ENCODE measurements around the gene TSC22D3.
A peak's percentile ranks its signal among the peaks of the same experiment; 100 is the strongest.

TSC22D3 gene

GRCh38 chrX:107715331-107716117 lies 60.1 kb downstream of the TSC22D3 start:
- Histone ChIP-seq H3K9me3 (ENCODE audit: low read length) (no peaks in the 10 kb centered on the region), H3K4me2 (ENCODE audit: low read length) (peak overlapping the region; percentile 80), H3F3A (ENCODE audit: insufficient read depth, low read length) (no peaks in the 10 kb centered on the region), H4K20me1 (ENCODE audit: insufficient read depth, low read length) (no peaks in the 10 kb centered on the region), H3K79me2 (ENCODE audit: insufficient read depth, low read length) (no peaks in the 10 kb centered on the region), H3K4me3 (ENCODE audit: low read depth, low read length, poor library complexity, severe bottlenecking) (peak overlapping the region; percentile 67), H3K27me3 (ENCODE audit: insufficient read depth, low read length) (no peaks in the 10 kb centered on the region), H2AFZ (ENCODE audit: low read length) (no peak overlapping the region), H3K9me2 (ENCODE audit: low read depth, low read length) (no peaks in the 10 kb centered on the region), H3K36me3 (ENCODE audit: insufficient read depth, low read length) (no peaks in the 10 kb centered on the region; the same call in 1 of the 2 replicates), H3K4me1 (ENCODE audit: insufficient read depth, low read length, severe bottlenecking) (peaks cover 30% of the 10 kb centered on the region), H3K9ac (ENCODE audit: low read length) (peak overlapping the region; percentile 69; the same call in 1 of the 2 replicates), H3K27ac (ENCODE audit: low read depth, low read length, poor library complexity, severe bottlenecking) (no peak overlapping the region)
- TF ChIP-seq EZH2 (IDR thresholded peaks at IDR 0.05; ENCODE audit: borderline replicate concordance, low read length) (no peak), CTCF (IDR thresholded peaks at IDR 0.05; ENCODE audit: low read length) (no peak)

DNA sequence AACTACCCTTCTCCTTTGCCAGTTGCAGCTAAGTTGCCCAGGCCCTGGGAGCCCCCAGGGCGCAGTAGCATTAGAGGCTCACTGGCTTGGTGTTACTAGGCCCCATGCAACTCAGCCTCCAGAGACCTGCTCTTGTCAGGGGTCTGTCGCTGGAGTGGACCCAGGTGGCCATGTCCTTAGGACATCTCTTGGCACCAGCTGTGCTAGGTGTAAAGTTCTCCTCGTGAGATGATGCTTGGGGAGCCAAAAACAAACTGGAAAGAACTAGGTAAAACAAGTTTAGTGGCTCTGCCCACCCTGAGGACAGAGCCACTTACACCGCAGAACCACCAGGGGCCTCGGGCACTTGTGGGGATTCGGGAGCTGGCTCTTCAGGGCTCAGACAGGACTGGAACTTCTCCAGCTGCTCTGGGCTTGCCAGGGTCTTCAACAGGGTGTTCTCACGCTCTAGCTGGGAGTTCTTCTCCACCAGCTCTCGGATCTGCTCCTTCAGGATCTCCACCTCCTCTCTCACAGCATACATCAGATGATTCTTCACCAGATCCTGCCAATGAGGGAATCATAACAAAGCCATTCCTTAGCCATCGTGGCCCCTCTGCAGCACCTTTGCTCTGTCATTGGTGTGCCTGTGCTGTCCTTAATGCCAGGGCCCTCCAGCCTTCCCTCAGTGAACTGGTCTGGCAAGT lies 61.2 kb downstream of the TSC22D3 start:
- no peaks in the 10 kb centered on the region for H3K79me2 ChIP-seq (ENCODE audit: insufficient read depth, low read length)
- no peaks in the 10 kb centered on the region for H3K9me3 ChIP-seq (ENCODE audit: low read length)
- H2AFZ ChIP-seq (ENCODE audit: low read length), result no peak overlapping the region
- H3F3A ChIP-seq (ENCODE audit: insufficient read depth, low read length), result no peaks in the 10 kb centered on the region
- no peak overlapping the region for H3K9ac ChIP-seq (ENCODE audit: low read length)
- no peaks in the 10 kb centered on the region for H3K9me2 ChIP-seq (ENCODE audit: low read depth, low read length)
- no peak overlapping the region for H3K4me3 ChIP-seq (ENCODE audit: low read depth, low read length, poor library complexity, severe bottlenecking)
- H3K27ac ChIP-seq (ENCODE audit: low read depth, low read length, poor library complexity, severe bottlenecking), result peak overlapping the region; percentile 17
- H3K4me1 ChIP-seq (ENCODE audit: insufficient read depth, low read length, severe bottlenecking), result peaks cover 31% of the 10 kb centered on the region
- no peaks in the 10 kb centered on the region for H3K27me3 ChIP-seq (ENCODE audit: insufficient read depth, low read length)
- no peak overlapping the region; the same call in 1 of the 2 replicates for H3K4me2 ChIP-seq (ENCODE audit: low read length)
- TF ChIP-seq CTCF (IDR thresholded peaks at IDR 0.05; ENCODE audit: low read length) (no peak), EZH2 (IDR thresholded peaks at IDR 0.05; ENCODE audit: borderline replicate concordance, low read length) (no peak)
- H4K20me1 ChIP-seq (ENCODE audit: insufficient read depth, low read length), result no peaks in the 10 kb centered on the region
- H3K36me3 ChIP-seq (ENCODE audit: insufficient read depth, low read length), result no peaks in the 10 kb centered on the region; the same call in 1 of the 2 replicates

GRCh38 chrX:107713543-107714205 lies 61.9 kb downstream of the TSC22D3 start:
- Histone ChIP-seq H3K36me3 (ENCODE audit: insufficient read depth, low read length) (no peaks in the 10 kb centered on the region; the same call in 1 of the 2 replicates), H3K27ac (ENCODE audit: low read depth, low read length, poor library complexity, severe bottlenecking) (no peak overlapping the region), H3K4me2 (ENCODE audit: low read length) (no peak overlapping the region), H3K4me3 (ENCODE audit: low read depth, low read length, poor library complexity, severe bottlenecking) (no peak overlapping the region), H3K9me2 (ENCODE audit: low read depth, low read length) (no peaks in the 10 kb centered on the region), H4K20me1 (ENCODE audit: insufficient read depth, low read length) (no peaks in the 10 kb centered on the region), H3K9me3 (ENCODE audit: low read length) (no peaks in the 10 kb centered on the region), H3F3A (ENCODE audit: insufficient read depth, low read length) (no peaks in the 10 kb centered on the region), H2AFZ (ENCODE audit: low read length) (no peak overlapping the region), H3K27me3 (ENCODE audit: insufficient read depth, low read length) (no peaks in the 10 kb centered on the region), H3K4me1 (ENCODE audit: insufficient read depth, low read length, severe bottlenecking) (peaks cover 31% of the 10 kb centered on the region), H3K79me2 (ENCODE audit: insufficient read depth, low read length) (no peaks in the 10 kb centered on the region), H3K9ac (ENCODE audit: low read length) (no peak overlapping the region)
- no peak for TF ChIP-seq EZH2 (IDR thresholded peaks at IDR 0.05; ENCODE audit: borderline replicate concordance, low read length)

All from OCI-LY1 (cell line).